WTC11 (cell line): ENCODE measurements around the gene PHTF1. TPM values are rescaled to one million over a fixed set of nuclear protein-coding genes. Genes with fewer than 3 reads are reported as not detected.
A peak's percentile ranks its signal among the peaks of the same experiment; 100 is the strongest.

ENCODE experiments used
- ATAC-seq: fragments of 200-7000 bp; cut with Tn5 transposase; 2 replicates; pipeline ENCODE4 v1.10.0; 2021; ENCODE audit warnings: mild to moderate bottlenecking, moderate library complexity
- CTCF ChIA-PET: fragments of 300-600 bp; sonication (Branson Sonifier 250); formaldehyde crosslinking; loops from one replicate; lab custom pipeline; 2021; ENCODE audit warnings: antibody characterized with exemption; lab: Charles Lee
- POLR2A ChIA-PET: fragments of 350-600 bp; sonication (Branson Sonifier 250); formaldehyde crosslinking; loops from one replicate; lab custom pipeline; 2021; ENCODE audit warnings: antibody characterized with exemption; lab: Charles Lee
- DNase-seq: peaks from one replicate; pipeline ENCODE4 v3.0.0; 2021; ENCODE audit warnings: low spot score
- H3K27ac Mint-ChIP-seq: 2 replicates; pipeline ENCODE4 v1.8.0; 2021; ENCODE audit warnings: mixed read lengths
- H3K27me3 Mint-ChIP-seq: 2 replicates; pipeline ENCODE4 v1.8.0; 2021; ENCODE audit warnings: low read depth, mild to moderate bottlenecking, moderate library complexity, mixed read lengths
- H3K36me3 Mint-ChIP-seq: 2 replicates; pipeline ENCODE4 v1.8.0; 2021; ENCODE audit warnings: mixed read lengths
- H3K4me1 Mint-ChIP-seq: 2 replicates; pipeline ENCODE4 v1.8.0; 2022; ENCODE audit warnings: mixed read lengths
- H3K4me3 Mint-ChIP-seq: 2 replicates; pipeline ENCODE4 v1.8.0; 2021; ENCODE audit warnings: mild to moderate bottlenecking, moderate library complexity, mixed read lengths
- H3K9me3 Mint-ChIP-seq: 2 replicates; pipeline ENCODE4 v1.8.0; 2021; ENCODE audit warnings: mixed read lengths
- ELF4 ChIP-seq: sonication (generic); formaldehyde crosslinking; IDR thresholded peaks from 2 replicates; pipeline ENCODE4 v1.8.1; 2022; ENCODE audit warnings: low read depth, mild to moderate bottlenecking, moderate library complexity, missing genetic modification reagents
- ETV6 ChIP-seq: sonication (generic); formaldehyde crosslinking; IDR thresholded peaks from 2 replicates; pipeline ENCODE4 v1.8.1; 2022; ENCODE audit warnings: mild to moderate bottlenecking, missing genetic modification reagents
- GTF2I ChIP-seq: fragments of 250-450 bp; sonication (Bioruptor Pico); conservative IDR thresholded peaks from 2 replicates; pipeline ENCODE4 v1.4.0; 2021; ENCODE audit warnings: mild to moderate bottlenecking
- HMGA2 ChIP-seq: fragments of 250-450 bp; sonication (Bioruptor Pico); IDR thresholded peaks from 2 replicates; pipeline ENCODE4 v1.4.0; 2021; ENCODE audit warnings: mild to moderate bottlenecking, moderate library complexity
- NR1H2 ChIP-seq: sonication (generic); formaldehyde crosslinking; IDR thresholded peaks from 2 replicates; pipeline ENCODE4 v1.9.0; 2021; ENCODE audit warnings: mild to moderate bottlenecking, moderate library complexity, missing genetic modification reagents
- NR2C2 ChIP-seq: sonication (generic); formaldehyde crosslinking; IDR thresholded peaks from 2 replicates; pipeline ENCODE4 v1.8.0; 2022; ENCODE audit warnings: mild to moderate bottlenecking, missing genetic modification reagents
- ZNF263 ChIP-seq: sonication (generic); formaldehyde crosslinking; IDR thresholded peaks from 2 replicates; pipeline ENCODE4 v1.8.1; 2022; ENCODE audit warnings: low read depth, mild to moderate bottlenecking, moderate library complexity, missing genetic modification reagents
- total RNA-seq: library from RNA; stranded (reverse); gene quantifications from 3 replicates; pipeline ENCODE4 v1.2.3, GENCODE V29; 2021
- TF ChIP-seq, protein P1 (sequence below): sonication (generic); formaldehyde crosslinking; conservative IDR thresholded peaks from 2 replicates; pipeline ENCODE4 v1.8.1; 2023; ENCODE audit warnings: mild to moderate bottlenecking, low read depth, missing genetic modification reagents, moderate library complexity
- TF ChIP-seq, protein P2 (sequence below): fragments of 250-450 bp; sonication (Bioruptor Pico); IDR thresholded peaks from 2 replicates; pipeline ENCODE4 v1.9.0; 2021; ENCODE audit warnings: mild to moderate bottlenecking
- TF ChIP-seq, protein P3 (sequence below): sonication (generic); formaldehyde crosslinking; IDR thresholded peaks from 2 replicates; pipeline ENCODE4 v1.8.1; 2023; ENCODE audit warnings: mild to moderate bottlenecking, missing genetic modification reagents
- TF ChIP-seq, protein P4 (sequence below): sonication (generic); formaldehyde crosslinking; IDR thresholded peaks from 2 replicates; pipeline ENCODE4 v1.8.1; 2023; ENCODE audit warnings: mild to moderate bottlenecking, moderate library complexity, missing genetic modification reagents

The PHTF1 gene
- total RNA-seq, 1 experiment from 2014 or later, result 28.7 TPM

DNA sequence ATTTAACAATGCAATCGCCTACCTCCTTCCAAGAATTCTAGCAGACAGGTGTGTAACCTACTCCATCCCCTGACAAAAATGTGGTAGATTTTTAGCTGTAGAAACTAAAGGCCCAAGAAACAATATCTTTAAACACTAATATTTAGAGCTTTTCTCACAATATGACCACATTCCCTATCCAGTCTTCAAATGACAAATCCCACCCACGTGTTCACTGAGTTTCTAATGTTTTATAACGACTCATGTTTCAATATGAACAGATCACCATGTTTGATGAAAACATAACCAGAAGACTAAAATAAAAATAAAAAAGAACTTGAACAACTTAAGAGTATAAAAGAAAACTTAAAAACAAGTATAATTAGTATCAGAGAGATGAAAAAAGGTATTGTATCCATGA is 28.4 kb upstream of the PHTF1 start (continued):
- TF ChIP-seq, protein P1, sequence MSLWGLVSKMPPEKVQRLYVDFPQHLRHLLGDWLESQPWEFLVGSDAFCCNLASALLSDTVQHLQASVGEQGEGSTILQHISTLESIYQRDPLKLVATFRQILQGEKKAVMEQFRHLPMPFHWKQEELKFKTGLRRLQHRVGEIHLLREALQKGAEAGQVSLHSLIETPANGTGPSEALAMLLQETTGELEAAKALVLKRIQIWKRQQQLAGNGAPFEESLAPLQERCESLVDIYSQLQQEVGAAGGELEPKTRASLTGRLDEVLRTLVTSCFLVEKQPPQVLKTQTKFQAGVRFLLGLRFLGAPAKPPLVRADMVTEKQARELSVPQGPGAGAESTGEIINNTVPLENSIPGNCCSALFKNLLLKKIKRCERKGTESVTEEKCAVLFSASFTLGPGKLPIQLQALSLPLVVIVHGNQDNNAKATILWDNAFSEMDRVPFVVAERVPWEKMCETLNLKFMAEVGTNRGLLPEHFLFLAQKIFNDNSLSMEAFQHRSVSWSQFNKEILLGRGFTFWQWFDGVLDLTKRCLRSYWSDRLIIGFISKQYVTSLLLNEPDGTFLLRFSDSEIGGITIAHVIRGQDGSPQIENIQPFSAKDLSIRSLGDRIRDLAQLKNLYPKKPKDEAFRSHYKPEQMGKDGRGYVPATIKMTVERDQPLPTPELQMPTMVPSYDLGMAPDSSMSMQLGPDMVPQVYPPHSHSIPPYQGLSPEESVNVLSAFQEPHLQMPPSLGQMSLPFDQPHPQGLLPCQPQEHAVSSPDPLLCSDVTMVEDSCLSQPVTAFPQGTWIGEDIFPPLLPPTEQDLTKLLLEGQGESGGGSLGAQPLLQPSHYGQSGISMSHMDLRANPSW (CRISPR knock-in tag), result no peak
- TF ChIP-seq ZNF263 (CRISPR knock-in tag) (no peak), GTF2I (CRISPR knock-in tag) (no peak)
- TF ChIP-seq, protein P2, sequence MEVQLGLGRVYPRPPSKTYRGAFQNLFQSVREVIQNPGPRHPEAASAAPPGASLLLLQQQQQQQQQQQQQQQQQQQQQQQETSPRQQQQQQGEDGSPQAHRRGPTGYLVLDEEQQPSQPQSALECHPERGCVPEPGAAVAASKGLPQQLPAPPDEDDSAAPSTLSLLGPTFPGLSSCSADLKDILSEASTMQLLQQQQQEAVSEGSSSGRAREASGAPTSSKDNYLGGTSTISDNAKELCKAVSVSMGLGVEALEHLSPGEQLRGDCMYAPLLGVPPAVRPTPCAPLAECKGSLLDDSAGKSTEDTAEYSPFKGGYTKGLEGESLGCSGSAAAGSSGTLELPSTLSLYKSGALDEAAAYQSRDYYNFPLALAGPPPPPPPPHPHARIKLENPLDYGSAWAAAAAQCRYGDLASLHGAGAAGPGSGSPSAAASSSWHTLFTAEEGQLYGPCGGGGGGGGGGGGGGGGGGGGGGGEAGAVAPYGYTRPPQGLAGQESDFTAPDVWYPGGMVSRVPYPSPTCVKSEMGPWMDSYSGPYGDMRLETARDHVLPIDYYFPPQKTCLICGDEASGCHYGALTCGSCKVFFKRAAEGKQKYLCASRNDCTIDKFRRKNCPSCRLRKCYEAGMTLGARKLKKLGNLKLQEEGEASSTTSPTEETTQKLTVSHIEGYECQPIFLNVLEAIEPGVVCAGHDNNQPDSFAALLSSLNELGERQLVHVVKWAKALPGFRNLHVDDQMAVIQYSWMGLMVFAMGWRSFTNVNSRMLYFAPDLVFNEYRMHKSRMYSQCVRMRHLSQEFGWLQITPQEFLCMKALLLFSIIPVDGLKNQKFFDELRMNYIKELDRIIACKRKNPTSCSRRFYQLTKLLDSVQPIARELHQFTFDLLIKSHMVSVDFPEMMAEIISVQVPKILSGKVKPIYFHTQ (CRISPR knock-in tag), result no peak

DNA sequence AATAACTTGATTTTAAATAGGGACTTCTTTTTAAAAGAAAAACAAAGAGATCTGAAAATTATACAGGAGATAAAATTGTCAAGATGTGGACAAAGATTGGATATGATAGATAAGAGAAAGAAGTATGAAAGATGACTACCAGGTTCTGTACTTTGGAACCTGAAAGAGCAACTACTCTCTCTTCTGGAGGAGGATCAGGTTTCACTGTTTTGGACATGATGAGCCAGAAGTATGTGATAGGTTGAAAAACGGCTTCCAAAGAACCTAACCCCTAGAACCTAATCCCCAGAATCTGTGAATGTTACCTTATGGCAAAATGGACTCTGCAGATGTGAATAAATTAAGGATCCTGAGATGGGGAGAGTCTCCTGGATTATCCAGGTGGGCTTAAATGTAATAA is 26.8 kb upstream of the PHTF1 start:
- Mint-ChIP-seq H3K27me3 (no peaks in the 10 kb centered on the region), H3K4me3 (no peak overlapping the region)
- no peak for DNase-seq
- TF ChIP-seq, protein P3, sequence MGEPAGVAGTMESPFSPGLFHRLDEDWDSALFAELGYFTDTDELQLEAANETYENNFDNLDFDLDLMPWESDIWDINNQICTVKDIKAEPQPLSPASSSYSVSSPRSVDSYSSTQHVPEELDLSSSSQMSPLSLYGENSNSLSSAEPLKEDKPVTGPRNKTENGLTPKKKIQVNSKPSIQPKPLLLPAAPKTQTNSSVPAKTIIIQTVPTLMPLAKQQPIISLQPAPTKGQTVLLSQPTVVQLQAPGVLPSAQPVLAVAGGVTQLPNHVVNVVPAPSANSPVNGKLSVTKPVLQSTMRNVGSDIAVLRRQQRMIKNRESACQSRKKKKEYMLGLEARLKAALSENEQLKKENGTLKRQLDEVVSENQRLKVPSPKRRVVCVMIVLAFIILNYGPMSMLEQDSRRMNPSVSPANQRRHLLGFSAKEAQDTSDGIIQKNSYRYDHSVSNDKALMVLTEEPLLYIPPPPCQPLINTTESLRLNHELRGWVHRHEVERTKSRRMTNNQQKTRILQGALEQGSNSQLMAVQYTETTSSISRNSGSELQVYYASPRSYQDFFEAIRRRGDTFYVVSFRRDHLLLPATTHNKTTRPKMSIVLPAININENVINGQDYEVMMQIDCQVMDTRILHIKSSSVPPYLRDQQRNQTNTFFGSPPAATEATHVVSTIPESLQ (CRISPR knock-in tag), result no peak
- TF ChIP-seq, all 79 proteins: peak for 0
- H3K27ac Mint-ChIP-seq, result peak overlapping the region; percentile 20; the same call in 1 of the 2 replicates
- H3K4me1 Mint-ChIP-seq, result peaks cover 26% of the 10 kb centered on the region
- no peak for ATAC-seq
- H3K36me3 Mint-ChIP-seq, result peaks cover 2% of the 10 kb centered on the region; the same call in 1 of the 2 replicates
- no peaks in the 10 kb centered on the region for H3K9me3 Mint-ChIP-seq
- ChIA-PET POLR2A (no interaction called here), CTCF (no interaction called here)

DNA sequence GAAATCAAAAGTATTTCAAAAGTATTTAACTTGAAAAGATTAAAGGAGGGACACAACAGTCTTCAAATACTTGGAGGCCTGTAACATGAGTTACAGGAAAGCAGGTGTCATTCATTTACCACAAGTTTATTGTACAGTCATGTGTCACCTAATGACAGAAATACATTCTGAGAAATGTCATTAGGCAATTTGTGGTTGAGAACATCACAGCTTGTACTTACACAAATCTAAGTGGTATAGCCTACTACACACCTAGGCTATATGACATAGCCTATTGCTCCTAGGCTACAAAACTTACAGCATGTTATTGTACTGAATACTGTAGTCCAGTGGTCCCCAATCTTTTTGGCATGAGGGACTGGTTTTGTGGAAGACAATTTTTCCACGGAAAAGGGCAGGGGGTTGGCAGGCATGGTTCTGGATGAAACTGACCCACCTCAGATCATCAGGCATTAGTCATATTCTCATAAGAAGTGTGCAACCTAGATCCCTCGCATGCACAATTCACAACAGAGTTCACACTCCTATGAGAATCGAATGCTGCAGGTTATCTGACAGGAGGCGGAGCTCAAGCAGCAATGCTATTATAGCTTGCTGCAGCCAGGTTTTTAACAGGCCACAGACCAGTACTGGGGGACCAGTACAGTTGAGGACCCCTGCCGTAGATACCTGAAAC is 25.0 kb upstream of the PHTF1 start:
- H3K27ac Mint-ChIP-seq, result no peak overlapping the region
- ChIA-PET POLR2A (no interaction called here), CTCF (no interaction called here)

More for the DNA sequence above, 25.0 kb upstream of the PHTF1 start:
- Mint-ChIP-seq H3K4me3 (no peak overlapping the region), H3K9me3 (no peaks in the 10 kb centered on the region), H3K4me1 (peaks cover 23% of the 10 kb centered on the region), H3K36me3 (peaks cover 2% of the 10 kb centered on the region; the same call in 1 of the 2 replicates), H3K27me3 (no peaks in the 10 kb centered on the region)
- DNase-seq (no peak), ATAC-seq (no peak)
- TF ChIP-seq NR2C2 (CRISPR knock-in tag) (no peak), NR1H2 (CRISPR knock-in tag) (no peak), ETV6 (CRISPR knock-in tag) (no peak), ELF4 (CRISPR knock-in tag) (no peak), HMGA2 (no peak)
- TF ChIP-seq, protein P4, sequence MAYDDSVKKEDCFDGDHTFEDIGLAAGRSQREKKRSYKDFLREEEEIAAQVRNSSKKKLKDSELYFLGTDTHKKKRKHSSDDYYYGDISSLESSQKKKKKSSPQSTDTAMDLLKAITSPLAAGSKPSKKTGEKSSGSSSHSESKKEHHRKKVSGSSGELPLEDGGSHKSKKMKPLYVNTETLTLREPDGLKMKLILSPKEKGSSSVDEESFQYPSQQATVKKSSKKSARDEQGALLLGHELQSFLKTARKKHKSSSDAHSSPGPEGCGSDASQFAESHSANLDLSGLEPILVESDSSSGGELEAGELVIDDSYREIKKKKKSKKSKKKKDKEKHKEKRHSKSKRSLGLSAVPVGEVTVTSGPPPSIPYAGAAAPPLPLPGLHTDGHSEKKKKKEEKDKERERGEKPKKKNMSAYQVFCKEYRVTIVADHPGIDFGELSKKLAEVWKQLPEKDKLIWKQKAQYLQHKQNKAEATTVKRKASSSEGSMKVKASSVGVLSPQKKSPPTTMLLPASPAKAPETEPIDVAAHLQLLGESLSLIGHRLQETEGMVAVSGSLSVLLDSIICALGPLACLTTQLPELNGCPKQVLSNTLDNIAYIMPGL, result no peak
